ENCODE results near the gene MZT2A. TPM values are rescaled to one million over a fixed set of nuclear protein-coding genes. Genes with fewer than 3 reads are reported as not detected.
"Not testable (repeated sequence)": the region's sequence is repeated elsewhere in the genome, so short reads cannot be mapped to it uniquely, and the experiment has no call there.

MZT2A gene
- total RNA-seq, 2 experiments from 2014 or later = 305 to 443 TPM

- Histone ChIP-seq H2AFZ (ENCODE audit: low read length) (no peak overlapping the region), H3K36me3 (ENCODE audit: insufficient read depth, low read length) (peaks cover 51% of the 10 kb centered on the region), H3K9me2 (ENCODE audit: insufficient read depth, low read length) (no peaks in the 10 kb centered on the region), H4K20me1 (ENCODE audit: insufficient read depth, low read length) (no peaks in the 10 kb centered on the region), H3K9me3 (ENCODE audit: low read length) (no peaks in the 10 kb centered on the region), H3K4me2 (ENCODE audit: low read length) (no peak overlapping the region), H3K4me1 (ENCODE audit: insufficient read depth, low read length, poor library complexity, severe bottlenecking) (peaks cover 5% of the 10 kb centered on the region), H3K79me2 (ENCODE audit: insufficient read depth, low read depth, low read length) (no peaks in the 10 kb centered on the region), H3K4me3 (ENCODE audit: low read depth, low read length, poor library complexity, severe bottlenecking) (no peak overlapping the region), H3K27ac (ENCODE audit: low read depth, low read length, poor library complexity, severe bottlenecking) (no peak overlapping the region)
- DNase-seq (ENCODE audit: low spot score) = no peak
- no TSS peak for BruUV-seq (replicated peaks)
- CTCF ChIA-PET (ENCODE audit: unreplicated experiment) = no interaction called here
- no peak for TF ChIP-seq EZH2phosphoT487 (IDR thresholded peaks at IDR 0.05; ENCODE audit: borderline replicate concordance, low read depth, low read length)
- no peak for TF ChIP-seq CTCF (conservative IDR thresholded peaks at IDR 0.05; ENCODE audit: low read length)
- intact Hi-C loops (cut with micrococcal nuclease; ENCODE audit: unreplicated experiment) = loop anchor here (10.0 kb wide), 1 partner anchor 154 kb away; no protein-coding TSS in a partner anchor
- POLR2A ChIA-PET = no interaction called here
These were observed 28.3 kb upstream of the MZT2A start for GRCh38 chr2:131520526-131520925.

DNA sequence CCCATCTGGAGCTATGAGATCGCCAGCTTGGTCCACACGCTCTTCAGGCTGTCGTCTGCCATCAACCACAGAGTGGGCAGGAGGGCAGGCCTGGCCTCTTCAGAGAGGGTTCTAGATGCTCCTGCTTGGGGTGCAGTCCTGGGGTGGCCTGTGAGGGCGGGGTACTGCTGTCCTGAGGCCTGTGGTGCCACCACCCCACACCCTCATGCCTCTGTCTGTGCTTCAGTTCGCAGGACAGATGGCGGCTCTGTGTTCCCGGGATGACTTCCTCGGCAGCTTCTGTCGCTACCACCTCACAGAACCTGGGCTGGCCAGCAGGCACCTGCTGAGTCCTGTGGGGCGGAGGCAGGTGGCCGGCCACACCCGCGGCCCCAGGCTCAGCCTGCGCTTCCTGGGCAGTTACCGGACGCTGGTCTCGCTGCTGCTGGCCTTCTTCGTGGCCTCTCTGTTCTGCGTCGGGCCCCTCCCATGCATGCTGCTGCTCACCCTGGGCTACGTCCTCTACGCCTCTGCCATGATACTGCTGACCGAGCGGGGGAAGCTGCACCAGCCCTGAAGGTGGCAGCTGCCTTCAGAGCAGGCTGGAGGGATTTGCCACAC is 27.8 kb upstream of the MZT2A start:
- CTCF ChIA-PET (ENCODE audit: unreplicated experiment); H3K9me2 ChIP-seq (ENCODE audit: insufficient read depth, low read length); H3K4me1 ChIP-seq (ENCODE audit: insufficient read depth, low read length, poor library complexity, severe bottlenecking): not testable (repeated sequence)

DNA sequence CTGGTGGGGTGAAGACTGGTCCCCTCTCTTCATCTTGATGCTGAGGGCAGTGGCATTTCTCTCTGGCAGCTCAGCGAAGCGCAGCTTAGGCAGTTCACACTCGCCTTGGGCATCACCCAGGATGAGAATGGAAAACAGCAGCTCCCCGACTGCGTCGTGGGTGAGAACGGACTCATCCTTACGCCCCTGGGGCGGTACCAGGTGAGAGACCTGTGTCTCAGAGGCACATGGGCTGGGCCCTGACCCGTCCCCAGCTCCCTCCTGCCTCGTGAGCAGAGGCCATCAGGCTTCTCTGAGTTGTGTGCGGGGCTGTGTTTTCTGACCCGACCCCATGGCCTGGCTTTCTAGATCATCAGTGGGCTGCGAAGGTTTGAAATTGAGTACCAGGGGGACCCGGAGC is 27.3 kb upstream of the MZT2A start:
- Histone ChIP-seq H3K36me3 (ENCODE audit: insufficient read depth, low read length) (peaks cover 55% of the 10 kb centered on the region), H3K4me2 (ENCODE audit: low read length) (no peak overlapping the region), H3K9me2 (ENCODE audit: insufficient read depth, low read length) (no peaks in the 10 kb centered on the region), H3K4me1 (ENCODE audit: insufficient read depth, low read length, poor library complexity, severe bottlenecking) (peaks cover 5% of the 10 kb centered on the region), H2AFZ (ENCODE audit: low read length) (no peak overlapping the region), H3K4me3 (ENCODE audit: low read depth, low read length, poor library complexity, severe bottlenecking) (no peak overlapping the region), H3K27ac (ENCODE audit: low read depth, low read length, poor library complexity, severe bottlenecking) (no peak overlapping the region), H4K20me1 (ENCODE audit: insufficient read depth, low read length) (no peaks in the 10 kb centered on the region), H3K9me3 (ENCODE audit: low read length) (no peaks in the 10 kb centered on the region), H3K79me2 (ENCODE audit: insufficient read depth, low read depth, low read length) (no peaks in the 10 kb centered on the region)
- intact Hi-C loops (cut with micrococcal nuclease; ENCODE audit: unreplicated experiment) = no loop called here
- ChIA-PET POLR2A (no interaction called here), CTCF (ENCODE audit: unreplicated experiment) (no interaction called here)
- DNase-seq (ENCODE audit: low spot score) = no peak
- no TSS peak for BruUV-seq (replicated peaks)
- TF ChIP-seq EZH2phosphoT487 (IDR thresholded peaks at IDR 0.05; ENCODE audit: borderline replicate concordance, low read depth, low read length) = no peak
- TF ChIP-seq CTCF (conservative IDR thresholded peaks at IDR 0.05; ENCODE audit: low read length) = no peak

More for the DNA sequence above, 27.8 kb upstream of the MZT2A start:
- H3K27ac ChIP-seq (ENCODE audit: low read depth, low read length, poor library complexity, severe bottlenecking); DNase-seq (ENCODE audit: low spot score); POLR2A ChIA-PET; H3K79me2 ChIP-seq (ENCODE audit: insufficient read depth, low read depth, low read length); BruUV-seq (replicated peaks); H4K20me1 ChIP-seq (ENCODE audit: insufficient read depth, low read length); H3K4me2 ChIP-seq (ENCODE audit: low read length); H3K9me3 ChIP-seq (ENCODE audit: low read length); H2AFZ ChIP-seq (ENCODE audit: low read length); H3K4me3 ChIP-seq (ENCODE audit: low read depth, low read length, poor library complexity, severe bottlenecking): not testable (repeated sequence)
- intact Hi-C loops (cut with micrococcal nuclease; ENCODE audit: unreplicated experiment) = loop anchor here (10.0 kb wide), 1 partner anchor 155 kb away; no protein-coding TSS in a partner anchor
- H3K36me3 ChIP-seq (ENCODE audit: insufficient read depth, low read length) = peaks cover 51% of the 10 kb centered on the region

GRCh38 chr2:131518531-131518930 is 26.3 kb upstream of the MZT2A start:
- POLR2A ChIA-PET; intact Hi-C loops (cut with micrococcal nuclease; ENCODE audit: unreplicated experiment); CTCF ChIA-PET (ENCODE audit: unreplicated experiment); H3K4me2 ChIP-seq (ENCODE audit: low read length); H3K79me2 ChIP-seq (ENCODE audit: insufficient read depth, low read depth, low read length); DNase-seq (ENCODE audit: low spot score); H2AFZ ChIP-seq (ENCODE audit: low read length); H3K4me1 ChIP-seq (ENCODE audit: insufficient read depth, low read length, poor library complexity, severe bottlenecking); H3K4me3 ChIP-seq (ENCODE audit: low read depth, low read length, poor library complexity, severe bottlenecking); H3K27ac ChIP-seq (ENCODE audit: low read depth, low read length, poor library complexity, severe bottlenecking); H3K9me2 ChIP-seq (ENCODE audit: insufficient read depth, low read length); BruUV-seq (replicated peaks); H3K9me3 ChIP-seq (ENCODE audit: low read length); H4K20me1 ChIP-seq (ENCODE audit: insufficient read depth, low read length): not testable (repeated sequence)
- H3K36me3 ChIP-seq (ENCODE audit: insufficient read depth, low read length) = peaks cover 64% of the 10 kb centered on the region

- H4K20me1 ChIP-seq (ENCODE audit: insufficient read depth, low read length); CTCF ChIA-PET (ENCODE audit: unreplicated experiment); intact Hi-C loops (cut with micrococcal nuclease; ENCODE audit: unreplicated experiment); H2AFZ ChIP-seq (ENCODE audit: low read length); POLR2A ChIA-PET; DNase-seq (ENCODE audit: low spot score); H3K4me3 ChIP-seq (ENCODE audit: low read depth, low read length, poor library complexity, severe bottlenecking); H3K9me3 ChIP-seq (ENCODE audit: low read length); H3K27ac ChIP-seq (ENCODE audit: low read depth, low read length, poor library complexity, severe bottlenecking); BruUV-seq (replicated peaks); H3K4me1 ChIP-seq (ENCODE audit: insufficient read depth, low read length, poor library complexity, severe bottlenecking); H3K4me2 ChIP-seq (ENCODE audit: low read length); H3K9me2 ChIP-seq (ENCODE audit: insufficient read depth, low read length); H3K79me2 ChIP-seq (ENCODE audit: insufficient read depth, low read depth, low read length): not testable (repeated sequence)
- peaks cover 69% of the 10 kb centered on the region for H3K36me3 ChIP-seq (ENCODE audit: insufficient read depth, low read length)
These were observed 25.7 kb upstream of the MZT2A start for GRCh38 chr2:131517856-131518255.

Measured in OCI-LY7 (cell line).